Activated CD4-positive, alpha-beta T cell treated with anti-CD3 and anti-CD28 coated beads, Interleukin-2, amount 10 ng/mL, durations not matched to agents 7 days and 5 days (primary cell): ENCODE measurements around the gene DAPP1. TPM values are rescaled to one million over a fixed set of nuclear protein-coding genes. Genes with fewer than 3 reads are reported as not detected.
"Not testable (repeated sequence)": the region's sequence is repeated elsewhere in the genome, so short reads cannot be mapped to it uniquely, and the experiment has no call there.

Source experiments
- CTCF ChIA-PET: fragments of 350-600 bp; sonication (Branson Sonifier 250); formaldehyde crosslinking; loops from one replicate; lab custom pipeline; 2021; ENCODE audit warnings: antibody characterized with exemption; lab: Charles Lee
- POLR2A ChIA-PET: fragments of 350-600 bp; sonication (Branson Sonifier 250); formaldehyde crosslinking; loops from one replicate; lab custom pipeline; 2021; ENCODE audit warnings: antibody characterized with exemption; lab: Charles Lee
- DNase-seq: peaks from one replicate; pipeline ENCODE4 v3.0.0-alpha.2; 2020
- H3K27ac Mint-ChIP-seq: one replicate; pipeline ENCODE4 v1.8.0; 2021; ENCODE audit warnings: mild to moderate bottlenecking, moderate library complexity, mixed read lengths
- H3K27me3 Mint-ChIP-seq: one replicate; pipeline ENCODE4 v1.8.0; 2021; ENCODE audit warnings: mixed read lengths
- H3K36me3 Mint-ChIP-seq: one replicate; pipeline ENCODE4 v1.8.0; 2021; ENCODE audit warnings: low read depth, mixed read lengths
- H3K4me1 Mint-ChIP-seq: one replicate; pipeline ENCODE4 v1.8.0; 2021; ENCODE audit warnings: mixed read lengths
- H3K4me3 Mint-ChIP-seq: one replicate; pipeline ENCODE4 v1.8.0; 2021; ENCODE audit warnings: mild to moderate bottlenecking, moderate library complexity, mixed read lengths
- H3K9me3 Mint-ChIP-seq: one replicate; pipeline ENCODE4 v1.8.0; 2021; ENCODE audit warnings: mixed read lengths
- total RNA-seq, 2 experiments: library from RNA; stranded (reverse); gene quantifications; one replicate each; pipeline ENCODE4 v1.2.3, GENCODE V29; 2021

Gene DAPP1
- total RNA-seq, 2 experiments from 2014 or later, result 39.5 TPM

GRCh38 chr4:99827454-99827853 lies 10.8 kb downstream of the DAPP1 start:
- peaks cover 56% of the 10 kb centered on the region for H3K4me1 Mint-ChIP-seq
- ChIA-PET CTCF (interaction anchor here (0.9 to 1.6 kb wide), 4 partner anchors 11 to 38 kb away, joined by 3 to 6 read pairs (median 4); partner anchors contain the start of gene DAPP1), POLR2A (no interaction called here)
- H3K9me3 Mint-ChIP-seq, result no peaks in the 10 kb centered on the region
- peaks cover 39% of the 10 kb centered on the region for H3K36me3 Mint-ChIP-seq
- no peaks in the 10 kb centered on the region for H3K27me3 Mint-ChIP-seq
- no peak overlapping the region for H3K27ac Mint-ChIP-seq
- no peak overlapping the region for H3K4me3 Mint-ChIP-seq
- DNase-seq, result no peak

DNA sequence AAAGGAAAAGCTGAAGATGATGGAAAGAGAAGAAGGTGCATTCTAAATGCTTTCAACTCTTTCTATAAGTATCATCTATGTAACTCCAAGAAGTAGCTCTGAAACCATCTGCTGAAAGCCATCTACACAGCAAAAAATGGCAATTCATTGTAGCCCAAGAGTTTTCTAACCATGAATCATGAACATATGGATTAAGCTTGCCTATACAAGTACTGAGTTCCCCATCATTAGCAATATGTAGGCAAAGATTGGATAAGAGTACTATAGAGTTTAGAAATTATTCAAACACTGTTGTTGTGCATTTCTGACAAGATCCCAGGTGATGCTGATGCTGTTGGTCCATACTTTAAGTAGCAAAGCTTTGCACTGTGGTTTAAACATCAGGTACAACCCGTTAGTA lies 11.2 kb downstream of the DAPP1 start:
- no peak for DNase-seq
- Mint-ChIP-seq H3K36me3 (peaks cover 35% of the 10 kb centered on the region), H3K4me1 (peaks cover 52% of the 10 kb centered on the region), H3K9me3 (no peaks in the 10 kb centered on the region), H3K27me3 (no peaks in the 10 kb centered on the region), H3K4me3 (no peak overlapping the region), H3K27ac (no peak overlapping the region)
- POLR2A ChIA-PET, result no interaction called here
- CTCF ChIA-PET, result interaction anchor here (0.9 to 1.6 kb wide), 4 partner anchors 11 to 37 kb away, joined by 3 to 6 read pairs (median 4); partner anchors contain the start of gene DAPP1

GRCh38 chr4:99828477-99828876 lies 11.8 kb downstream of the DAPP1 start:
- Mint-ChIP-seq H3K4me1 (peaks cover 51% of the 10 kb centered on the region), H3K27me3 (no peaks in the 10 kb centered on the region), H3K4me3 (no peak overlapping the region), H3K27ac (no peak overlapping the region), H3K9me3 (no peaks in the 10 kb centered on the region), H3K36me3 (peaks cover 34% of the 10 kb centered on the region)
- no peak for DNase-seq
- ChIA-PET CTCF (interaction anchor here (1.3 to 1.6 kb wide), 3 partner anchors 17 to 37 kb away, joined by 4 to 6 read pairs (median 5); no protein-coding TSS in a partner anchor), POLR2A (no interaction called here)

DNA sequence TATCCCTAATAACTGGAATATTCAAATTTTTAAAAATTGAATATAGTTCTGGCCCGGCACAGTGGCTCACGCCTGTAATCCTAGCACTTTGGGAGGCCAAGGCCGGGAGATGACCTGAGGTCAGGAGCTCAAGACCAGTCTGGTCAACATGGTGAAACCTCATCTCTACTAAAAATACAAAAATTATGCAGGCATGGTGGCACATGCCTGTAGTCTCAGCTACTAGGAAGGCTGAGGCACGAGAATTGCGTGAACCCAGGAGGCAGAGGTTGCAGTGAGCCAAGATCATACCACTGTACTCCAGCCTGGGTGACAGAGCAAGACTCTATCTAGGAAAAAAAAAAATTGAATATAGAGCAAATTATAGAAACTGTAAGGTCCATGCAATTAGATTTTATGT lies 13.4 kb downstream of the DAPP1 start:
- POLR2A ChIA-PET, DNase-seq, H3K27ac Mint-ChIP-seq, H3K9me3 Mint-ChIP-seq, H3K4me3 Mint-ChIP-seq, H3K27me3 Mint-ChIP-seq: not testable (repeated sequence)
- peaks cover 25% of the 10 kb centered on the region for H3K36me3 Mint-ChIP-seq
- H3K4me1 Mint-ChIP-seq, result peaks cover 38% of the 10 kb centered on the region
- CTCF ChIA-PET, result interaction anchor here (0.6 to 0.8 kb wide), 3 partner anchors 13 to 945 kb away, joined by 3 to 4 read pairs (median 3); partner anchors contain the start of gene DAPP1

GRCh38 chr4:99832321-99832720 lies 15.7 kb downstream of the DAPP1 start:
- Mint-ChIP-seq H3K4me3 (no peak overlapping the region), H3K27me3 (no peaks in the 10 kb centered on the region), H3K27ac (no peak overlapping the region), H3K36me3 (peaks cover 30% of the 10 kb centered on the region), H3K9me3 (no peaks in the 10 kb centered on the region), H3K4me1 (peaks cover 25% of the 10 kb centered on the region)
- CTCF ChIA-PET, result no interaction called here
- DNase-seq, result no peak
- POLR2A ChIA-PET, result no interaction called here

DNA sequence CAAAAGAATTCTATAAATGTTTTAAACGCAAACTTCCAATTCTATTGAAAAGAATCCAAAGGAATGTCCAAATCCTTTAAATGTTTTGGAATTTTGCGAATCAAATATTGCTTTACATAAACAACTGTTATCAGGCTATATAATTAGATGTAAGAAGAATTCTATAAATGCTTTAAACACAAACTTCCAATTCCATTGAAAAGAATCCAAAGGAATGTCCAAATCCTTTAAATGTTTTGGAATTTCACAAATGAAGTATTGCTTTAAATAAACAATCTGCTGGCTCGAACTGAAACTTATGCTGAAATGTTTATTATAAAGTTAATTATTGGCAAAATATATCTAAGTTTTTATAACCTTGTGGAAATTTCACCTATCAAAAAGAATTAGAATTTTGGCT lies 16.1 kb downstream of the DAPP1 start:
- Mint-ChIP-seq H3K4me1 (peaks cover 20% of the 10 kb centered on the region), H3K36me3 (peaks cover 31% of the 10 kb centered on the region), H3K4me3 (no peak overlapping the region), H3K9me3 (no peaks in the 10 kb centered on the region), H3K27ac (no peak overlapping the region), H3K27me3 (no peaks in the 10 kb centered on the region)
- CTCF ChIA-PET, result interaction anchor here (2.2 kb wide), 1 partner anchor 14 kb away, joined by 5 read pairs; no protein-coding TSS in a partner anchor
- DNase-seq, result no peak
- POLR2A ChIA-PET, result no interaction called here

DNA sequence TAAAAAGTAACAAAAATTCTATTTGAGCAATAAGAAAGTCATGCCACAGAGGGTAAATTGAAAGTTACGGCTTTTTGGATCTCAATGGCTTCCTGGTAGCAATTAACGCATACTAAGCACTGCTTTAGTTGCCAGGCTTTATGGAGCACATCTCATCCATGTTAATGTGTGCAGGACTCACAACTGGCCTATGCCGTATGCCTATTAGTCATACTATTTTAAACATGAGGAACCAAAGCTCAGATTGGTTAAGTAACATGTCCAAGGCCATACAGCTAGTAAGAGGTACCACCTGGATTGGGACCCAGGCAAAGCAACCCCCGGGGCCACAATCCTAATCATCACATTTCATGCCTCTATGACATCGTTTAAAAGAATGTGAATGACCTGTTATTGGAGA lies 17.1 kb downstream of the DAPP1 start:
- POLR2A ChIA-PET, result no interaction called here
- H3K36me3 Mint-ChIP-seq, result peaks cover 34% of the 10 kb centered on the region
- CTCF ChIA-PET, result interaction anchor here (0.6 to 2.2 kb wide), 3 partner anchors 13 to 907 kb away, joined by 3 to 5 read pairs (median 3); no protein-coding TSS in a partner anchor
- H3K4me3 Mint-ChIP-seq, result no peak overlapping the region
- DNase-seq, result no peak
- peaks cover 12% of the 10 kb centered on the region for H3K4me1 Mint-ChIP-seq
- H3K9me3 Mint-ChIP-seq, result no peaks in the 10 kb centered on the region
- no peaks in the 10 kb centered on the region for H3K27me3 Mint-ChIP-seq
- no peak overlapping the region for H3K27ac Mint-ChIP-seq

DNA sequence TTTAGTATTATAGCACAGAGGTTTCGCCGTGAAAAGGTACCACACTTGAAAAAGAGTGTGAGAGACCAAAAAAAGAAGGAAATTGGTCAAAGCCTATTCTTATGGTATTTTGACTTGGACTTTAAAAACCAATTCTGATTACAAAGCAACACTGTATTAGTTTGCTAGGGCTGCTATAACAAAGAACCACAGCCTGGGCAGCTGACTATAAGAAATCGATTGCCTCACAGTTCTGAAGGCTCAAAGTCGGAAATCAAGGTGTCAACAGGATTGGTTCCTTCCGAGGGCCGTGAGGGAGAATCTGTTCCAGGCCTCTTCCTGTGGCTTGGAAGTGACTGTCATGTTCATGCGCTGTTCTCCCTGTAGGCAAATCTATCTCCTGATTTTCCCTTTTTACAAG lies 17.9 kb downstream of the DAPP1 start:
- no peak overlapping the region for H3K27ac Mint-ChIP-seq

DNA sequence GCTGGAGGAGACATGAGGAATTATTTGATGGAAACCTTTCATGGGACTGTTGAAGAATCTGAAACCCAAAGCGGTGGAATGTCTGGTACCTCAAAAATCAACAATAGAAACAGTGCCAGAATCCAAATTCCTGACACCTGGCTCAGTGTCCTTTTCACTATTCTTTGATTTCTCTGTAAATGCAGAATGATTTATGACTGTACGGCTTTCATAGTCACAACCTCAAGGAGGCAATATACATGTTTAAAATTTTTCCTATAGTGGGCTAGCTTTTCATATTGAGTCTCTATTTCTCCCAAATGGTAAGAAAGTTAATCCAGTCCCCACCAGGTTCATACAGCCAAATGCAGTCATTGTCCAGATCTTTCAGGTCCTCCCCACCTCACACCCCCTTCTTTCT lies 19.3 kb downstream of the DAPP1 start:
- H3K27me3 Mint-ChIP-seq, result no peaks in the 10 kb centered on the region
- CTCF ChIA-PET, result interaction anchor here (0.8 to 1.8 kb wide), 4 partner anchors 10 to 28 kb away, joined by 3 to 5 read pairs (median 4); no protein-coding TSS in a partner anchor
- H3K4me1 Mint-ChIP-seq, result peaks cover 13% of the 10 kb centered on the region
- H3K4me3 Mint-ChIP-seq, result no peak overlapping the region
- H3K27ac Mint-ChIP-seq, result no peak overlapping the region
- DNase-seq, result no peak
- POLR2A ChIA-PET, result no interaction called here
- H3K36me3 Mint-ChIP-seq, result peaks cover 46% of the 10 kb centered on the region
- H3K9me3 Mint-ChIP-seq, result no peaks in the 10 kb centered on the region

More for the DNA sequence above, 17.9 kb downstream of the DAPP1 start:
- Mint-ChIP-seq H3K4me1 (peaks cover 13% of the 10 kb centered on the region), H3K27me3 (no peaks in the 10 kb centered on the region), H3K36me3 (peaks cover 41% of the 10 kb centered on the region), H3K4me3 (no peak overlapping the region), H3K9me3 (no peaks in the 10 kb centered on the region)
- DNase-seq, result no peak
- CTCF ChIA-PET, result interaction anchor here (2.2 kb wide), 1 partner anchor 12 kb away, joined by 5 read pairs; no protein-coding TSS in a partner anchor
- POLR2A ChIA-PET, result no interaction called here

GRCh38 chr4:99838927-99839326 lies 22.3 kb downstream of the DAPP1 start:
- ChIA-PET CTCF (interaction anchor here (0.5 to 1.2 kb wide), 3 partner anchors 11 to 36 kb away, joined by 3 to 4 read pairs (median 4); no protein-coding TSS in a partner anchor), POLR2A (interaction anchor here (0.6 kb wide), 1 partner anchor 28 kb away, joined by 7 read pairs; no protein-coding TSS in a partner anchor)
- H3K27me3 Mint-ChIP-seq, result no peaks in the 10 kb centered on the region
- H3K4me1 Mint-ChIP-seq, result peaks cover 18% of the 10 kb centered on the region
- H3K4me3 Mint-ChIP-seq, result no peak overlapping the region
- H3K9me3 Mint-ChIP-seq, result no peaks in the 10 kb centered on the region
- no peak for DNase-seq
- H3K36me3 Mint-ChIP-seq, result peaks cover 71% of the 10 kb centered on the region
- no peak overlapping the region for H3K27ac Mint-ChIP-seq

DNA sequence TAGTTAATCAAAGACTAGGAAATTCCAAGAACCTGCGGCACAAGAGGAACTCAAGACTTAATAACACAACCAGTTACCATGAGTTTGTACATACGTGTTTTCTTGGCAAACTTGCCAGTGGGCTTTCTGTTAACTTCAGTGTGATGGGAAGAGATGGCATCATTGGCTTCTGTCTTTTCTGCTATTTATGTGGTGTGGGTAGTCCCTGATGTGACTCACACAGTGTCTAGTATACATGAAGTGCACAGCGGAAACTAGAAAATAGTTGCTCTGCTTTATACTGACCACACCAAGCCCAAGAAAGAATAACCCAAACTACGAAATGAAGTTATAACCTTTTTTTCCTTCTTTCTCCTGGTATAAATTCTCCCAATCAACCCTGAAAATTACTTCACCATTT lies 24.5 kb downstream of the DAPP1 start:
- H3K36me3 Mint-ChIP-seq, result peaks cover 75% of the 10 kb centered on the region
- CTCF ChIA-PET, result no interaction called here

GRCh38 chr4:99843413-99843812 lies 26.8 kb downstream of the DAPP1 start:
- H3K9me3 Mint-ChIP-seq, result no peaks in the 10 kb centered on the region
- ChIA-PET CTCF (no interaction called here), POLR2A (no interaction called here)
- H3K36me3 Mint-ChIP-seq, result peaks cover 75% of the 10 kb centered on the region
- peaks cover 53% of the 10 kb centered on the region for H3K4me1 Mint-ChIP-seq
- H3K4me3 Mint-ChIP-seq, result no peak overlapping the region
- DNase-seq, result no peak
- H3K27me3 Mint-ChIP-seq, result no peaks in the 10 kb centered on the region
- H3K27ac Mint-ChIP-seq, result peak overlapping the region; percentile 17

More for the DNA sequence above, 24.5 kb downstream of the DAPP1 start:
- H3K27ac Mint-ChIP-seq, result no peak overlapping the region
- DNase-seq, result no peak
- H3K4me3 Mint-ChIP-seq, result no peak overlapping the region
- no peaks in the 10 kb centered on the region for H3K9me3 Mint-ChIP-seq
- POLR2A ChIA-PET, result no interaction called here
- H3K27me3 Mint-ChIP-seq, result no peaks in the 10 kb centered on the region
- peaks cover 34% of the 10 kb centered on the region for H3K4me1 Mint-ChIP-seq

DNA sequence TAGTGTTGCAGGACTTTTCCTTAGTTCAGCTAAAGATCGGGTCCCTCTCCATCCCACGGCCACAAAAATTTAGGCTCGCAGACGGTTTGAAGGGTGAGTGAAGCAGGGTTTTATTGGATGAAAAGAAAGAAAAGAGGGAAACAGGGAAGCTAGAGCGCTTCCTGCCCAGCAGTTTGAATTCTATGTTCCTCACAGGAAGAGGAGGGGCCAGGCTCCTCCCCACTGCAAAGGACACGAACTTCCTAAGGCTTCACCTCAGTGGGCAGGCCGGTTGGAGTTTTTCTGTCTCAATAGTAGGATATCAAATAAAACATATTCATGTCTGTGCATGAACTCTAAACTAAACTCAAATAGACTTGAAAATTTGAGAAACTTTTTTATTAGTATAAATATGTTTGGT lies 27.4 kb downstream of the DAPP1 start:
- ChIA-PET POLR2A (no interaction called here), CTCF (interaction anchor here (2.1 kb wide), 1 partner anchor 13 kb away, joined by 6 read pairs; no protein-coding TSS in a partner anchor)
- Mint-ChIP-seq H3K36me3 (peaks cover 76% of the 10 kb centered on the region), H3K4me3 (no peak overlapping the region), H3K27me3 (no peaks in the 10 kb centered on the region), H3K4me1 (peaks cover 59% of the 10 kb centered on the region), H3K27ac (peak overlapping the region; percentile 52), H3K9me3 (no peaks in the 10 kb centered on the region)
- DNase-seq, result no peak
